GM10248 (cell line): ENCODE results near the gene ELMO3.

Experiments used
- CTCF ChIA-PET: fragments of 300-600 bp; sonication (Branson Sonifier 250); formaldehyde crosslinking; extraction: SDS; loops from one replicate; lab custom pipeline; 2021; ENCODE audit warnings: antibody characterized with exemption; lab: Yijun Ruan, JAX
- POLR2A ChIA-PET: fragments of 350-650 bp; sonication (Branson Sonifier 250); formaldehyde crosslinking; extraction: SDS; loops from one replicate; lab custom pipeline; 2020; ENCODE audit warnings: antibody characterized with exemption; lab: Yijun Ruan, JAX
- DNase-seq: peaks from one replicate; pipeline ENCODE4 v3.0.0; 2012; ENCODE audit errors: extremely low spot score
- CTCF ChIP-seq: IDR thresholded peaks from 2 replicates; pipeline ENCODE4 v1.5.1; 2012; ENCODE audit warnings: mild to moderate bottlenecking, low read depth; ENCODE audit errors: extremely low read depth, missing control alignments, control extremely low read depth

ELMO3 gene

GRCh38 chr16:67200491-67200890 lies 1.6 kb downstream of the ELMO3 start:
- CTCF ChIA-PET = no interaction called here
- no peak for TF ChIP-seq CTCF
- DNase-seq = no peak
- POLR2A ChIA-PET = no interaction called here

- CTCF ChIA-PET = interaction anchor here (1.2 to 2.8 kb wide), 3 partner anchors 13 to 184 kb away, joined by 3 to 10 read pairs (median 3); no protein-coding TSS in a partner anchor
- POLR2A ChIA-PET = no interaction called here
- no peak for TF ChIP-seq CTCF
- DNase-seq = no peak
These were observed 2.7 kb downstream of the ELMO3 start for GRCh38 chr16:67201411-67202345.

- TF ChIP-seq CTCF = no peak
These were observed 3.5 kb downstream of the ELMO3 start for GRCh38 chr16:67202426-67202825.

GRCh38 chr16:67202956-67203493 lies 4.1 kb downstream of the ELMO3 start:
- ChIA-PET POLR2A (interaction anchor here (0.7 kb wide), 1 partner anchor 44 kb away, joined by 4 read pairs; the partner anchor contains the start of gene FHOD1), CTCF (interaction anchor here (1.2 to 2.8 kb wide), 4 partner anchors 9 to 185 kb away, joined by 3 to 10 read pairs (median 4); no protein-coding TSS in a partner anchor)
- DNase-seq = no peak
- TF ChIP-seq CTCF = no peak

More at GRCh38 chr16:67202426-67202825, 3.5 kb downstream of the ELMO3 start:
- DNase-seq = no peak
- ChIA-PET CTCF (interaction anchor here (1.2 to 2.8 kb wide), 4 partner anchors 8 to 185 kb away, joined by 3 to 10 read pairs (median 4); no protein-coding TSS in a partner anchor), POLR2A (no interaction called here)

- no peak for TF ChIP-seq CTCF
- no peak for DNase-seq
- ChIA-PET POLR2A (no interaction called here), CTCF (interaction anchor here (1.1 to 2.8 kb wide), 3 partner anchors 10 to 19 kb away, joined by 3 to 10 read pairs (median 4); no protein-coding TSS in a partner anchor)
These were observed 5.1 kb downstream of the ELMO3 start for GRCh38 chr16:67204076-67204475.

GRCh38 chr16:67206129-67206837 lies 7.4 kb downstream of the ELMO3 start:
- POLR2A ChIA-PET = interaction anchor here (1.3 kb wide), 1 partner anchor 9 kb away, joined by 3 read pairs; no protein-coding TSS in a partner anchor
- no peak for DNase-seq
- CTCF ChIA-PET = interaction anchor here (1.0 to 1.2 kb wide), 2 partner anchors 12 to 14 kb away, joined by 3 to 5 read pairs; no protein-coding TSS in a partner anchor
- TF ChIP-seq CTCF = no peak
